Ramos (cell line): Measurements from ENCODE around the gene ILRUN.
"Not testable (repeated sequence)": the region's sequence is repeated elsewhere in the genome, so short reads cannot be mapped to it uniquely, and the experiment has no call there.

Experiments
- in situ Hi-C: fragments of 300-500 bp; cut with MboI; formaldehyde crosslinking; loops from one replicate; pipeline ENCODE4 v1.14.3; 2022; ENCODE audit warnings: low sequenced_read_pairs; ENCODE audit not compliant: unreplicated experiment

Gene ILRUN

DNA sequence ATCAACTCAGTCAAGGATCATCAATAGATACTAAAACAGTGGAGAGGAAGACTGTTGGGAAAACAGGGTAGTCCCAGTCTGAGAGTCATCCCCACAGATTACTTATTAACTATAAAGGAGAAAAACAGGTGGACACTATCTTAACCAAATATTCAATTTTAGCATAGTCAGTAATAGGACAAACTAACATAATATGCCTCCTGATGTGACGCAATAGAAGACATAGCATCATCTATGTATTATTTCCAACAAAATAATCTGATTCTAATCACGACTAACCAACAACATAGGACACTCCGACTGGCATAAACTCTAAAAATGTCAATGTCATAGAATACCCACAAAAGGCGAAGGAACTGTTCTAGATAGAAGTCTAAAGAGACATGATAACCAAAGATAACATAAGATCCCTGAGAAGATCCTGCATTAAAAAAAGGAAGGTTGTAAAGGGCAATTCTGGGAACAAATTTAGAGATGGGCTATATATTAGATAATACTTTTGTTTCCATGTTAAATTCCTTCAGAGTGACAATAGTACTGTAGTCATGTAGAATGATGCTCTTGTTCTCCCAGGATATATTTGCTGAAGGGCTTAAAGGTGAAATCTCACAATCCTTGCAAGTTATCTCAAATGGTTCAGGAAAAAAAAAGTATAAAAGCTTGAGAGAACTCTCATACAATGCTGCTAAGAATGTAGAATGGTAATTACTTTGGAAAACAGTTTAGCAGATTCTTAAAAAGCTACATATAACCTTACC is 28.9 kb downstream of the ILRUN start:
- in situ Hi-C loops: no loop called here

DNA sequence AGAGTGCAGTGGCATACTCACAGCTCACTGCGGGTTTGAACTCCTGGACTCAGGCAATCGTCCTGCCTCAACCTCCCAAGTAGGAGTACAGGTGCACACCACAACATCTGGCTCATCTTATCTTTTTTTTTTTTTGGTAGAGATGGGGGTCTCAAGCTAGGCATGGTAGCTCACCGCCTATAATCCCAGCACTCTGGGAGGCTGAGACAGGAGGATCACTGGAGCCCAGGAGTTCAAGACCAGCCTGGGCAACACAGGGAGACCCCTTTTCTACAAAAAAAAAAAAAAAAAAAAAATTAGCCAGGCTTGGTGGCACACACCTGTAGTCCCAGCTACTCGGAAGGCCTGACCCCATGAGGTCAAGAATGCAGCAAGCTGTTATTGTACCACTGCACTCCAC is 31.5 kb downstream of the ILRUN start:
- in situ Hi-C loops: no loop called here

DNA sequence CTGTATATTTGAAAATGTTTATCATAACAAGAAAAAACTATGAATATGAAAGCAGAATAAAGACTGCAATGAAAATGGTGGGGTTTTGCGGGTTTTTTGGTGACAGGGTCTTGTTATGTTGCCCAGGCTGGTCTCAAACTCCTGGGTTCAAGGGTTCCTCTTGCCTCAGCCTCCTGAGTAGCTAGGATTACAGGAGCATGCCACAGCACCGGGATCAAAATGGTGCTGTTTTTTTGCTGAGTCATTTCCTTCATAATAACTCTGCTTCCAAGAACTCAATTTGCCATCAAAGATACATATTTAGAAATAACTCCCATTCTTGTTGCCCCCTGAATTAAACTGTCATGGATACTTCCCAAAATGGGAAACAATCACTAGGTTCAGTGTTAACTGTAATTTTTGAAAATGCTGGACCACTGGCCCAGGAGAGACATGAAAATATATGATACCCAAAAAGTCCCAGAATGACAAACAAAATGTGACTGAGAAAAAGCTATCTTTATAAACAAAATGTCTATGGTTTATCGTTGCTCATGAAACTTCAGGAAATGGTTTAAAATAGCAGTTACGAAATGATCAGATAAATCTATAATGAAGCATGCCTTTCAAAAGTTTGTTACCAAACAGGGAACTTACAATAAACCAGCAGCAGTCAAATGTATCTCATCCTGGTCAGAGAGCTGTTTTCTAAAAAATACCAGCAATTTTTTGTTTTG is 32.2 kb downstream of the ILRUN start:
- in situ Hi-C loops: no loop called here

DNA sequence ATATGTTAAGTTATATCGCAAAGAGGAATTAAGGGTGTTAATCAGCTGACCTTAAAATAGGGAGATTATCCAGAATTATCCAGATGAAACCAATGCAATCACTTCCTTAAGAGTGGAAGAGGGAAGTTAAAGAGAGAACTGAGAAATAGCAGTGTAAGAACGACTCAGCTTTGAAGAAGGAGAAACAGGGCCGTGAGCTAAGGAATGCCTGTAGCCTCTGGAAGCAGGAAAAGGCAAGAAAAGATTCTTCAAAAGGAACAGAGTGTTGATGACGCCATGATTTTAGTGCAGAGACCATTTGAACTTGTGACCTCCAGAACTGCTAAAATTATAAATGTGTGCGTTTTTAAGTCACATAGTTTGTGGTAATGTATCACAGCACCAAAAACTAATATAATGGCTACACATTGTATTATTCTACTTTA is 32.7 kb downstream of the ILRUN start:
- in situ Hi-C loops: no loop called here

DNA sequence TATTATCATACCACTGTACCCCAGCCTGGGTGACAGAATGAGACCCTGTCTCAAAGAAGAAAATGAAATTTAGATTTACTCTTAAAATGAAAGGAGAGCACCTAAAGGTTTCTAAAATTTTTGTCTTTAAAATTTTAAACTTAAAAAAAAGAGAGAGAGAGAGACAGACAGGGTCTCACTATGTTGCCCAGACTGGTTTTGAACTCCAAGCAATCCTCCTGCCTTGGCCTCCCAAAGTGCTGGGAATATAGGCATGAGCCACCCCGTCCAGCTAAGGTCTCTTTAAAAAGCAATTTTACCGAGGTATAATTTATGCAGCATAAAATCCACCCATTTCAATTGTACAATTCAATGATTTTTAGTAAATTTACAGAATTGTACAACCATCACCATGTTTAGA is 33.2 kb downstream of the ILRUN start:
- in situ Hi-C loops: no loop called here

DNA sequence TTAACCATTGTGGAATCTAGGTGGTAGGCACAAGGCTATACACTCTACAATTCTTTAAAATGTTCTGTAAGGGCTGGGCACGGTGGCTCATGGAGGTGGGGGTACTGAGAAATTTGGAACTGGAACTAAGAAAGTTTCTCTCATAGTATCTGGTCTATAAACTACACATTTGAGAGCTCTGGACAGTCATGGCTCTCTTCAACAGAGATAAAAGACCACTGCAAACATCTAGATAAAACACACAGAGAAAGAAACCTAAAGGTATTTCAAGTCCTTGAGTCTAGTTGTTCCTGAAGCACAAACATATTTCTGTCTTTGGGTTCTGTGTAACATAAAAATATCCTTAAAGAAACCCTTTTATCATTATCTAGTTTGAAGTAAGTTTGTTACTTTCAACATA is 35.2 kb downstream of the ILRUN start:
- in situ Hi-C loops: no loop called here

DNA sequence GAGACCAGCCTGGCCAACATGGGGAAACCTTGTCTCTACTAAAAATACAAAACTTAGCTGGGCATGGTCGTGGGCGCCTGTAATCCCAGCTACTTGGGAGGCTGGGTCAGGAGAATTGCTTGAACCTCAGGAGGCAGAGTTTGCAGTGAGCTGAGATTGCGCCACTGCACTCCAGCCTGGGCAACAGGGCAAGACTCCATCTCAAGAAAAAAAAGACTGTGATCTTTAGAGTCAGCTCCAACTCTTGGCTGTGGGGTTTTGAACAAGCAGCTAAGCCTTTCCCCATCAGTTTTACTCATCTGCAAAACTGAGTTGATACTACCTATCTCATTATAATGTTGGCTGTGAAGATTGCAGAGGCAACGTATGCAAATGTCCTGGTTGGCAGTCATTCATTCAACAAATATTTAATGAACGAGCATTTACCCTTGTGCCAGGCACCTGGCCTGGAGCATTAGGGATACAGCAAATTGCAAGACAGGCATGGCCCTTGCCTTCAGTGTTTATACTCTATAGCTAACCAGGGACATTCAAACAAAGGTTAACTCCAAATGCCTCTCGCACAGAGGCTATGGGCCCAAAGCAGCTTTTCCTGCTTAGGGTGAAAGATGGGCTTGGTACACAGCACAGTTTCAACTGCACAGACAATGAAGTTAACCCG is 37.8 kb downstream of the ILRUN start:
- in situ Hi-C loops: no loop called here

DNA sequence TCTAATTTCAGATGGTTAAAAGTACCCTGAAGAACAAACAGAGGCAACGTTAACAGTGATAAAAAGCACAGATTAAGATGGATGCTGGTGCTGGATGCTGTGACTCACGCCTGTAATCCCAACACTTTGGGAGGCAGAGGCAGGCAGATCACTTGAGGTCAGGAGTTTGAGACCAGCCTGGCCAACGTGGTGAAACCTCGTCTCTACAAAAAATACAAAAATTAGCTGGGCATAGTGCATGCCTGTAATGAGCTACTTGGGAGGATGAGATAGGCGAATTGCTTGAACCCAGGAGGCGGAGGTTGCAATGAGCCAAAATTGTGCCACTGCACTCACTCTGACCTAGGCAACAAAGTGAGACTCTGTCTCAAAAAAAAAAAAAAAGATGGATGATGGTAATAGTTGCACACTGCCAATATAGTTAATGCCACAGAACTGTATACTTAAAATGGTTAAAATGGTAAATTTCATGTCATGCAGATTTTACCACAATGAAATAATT is 38.5 kb downstream of the ILRUN start:
- in situ Hi-C loops: not testable (repeated sequence)

DNA sequence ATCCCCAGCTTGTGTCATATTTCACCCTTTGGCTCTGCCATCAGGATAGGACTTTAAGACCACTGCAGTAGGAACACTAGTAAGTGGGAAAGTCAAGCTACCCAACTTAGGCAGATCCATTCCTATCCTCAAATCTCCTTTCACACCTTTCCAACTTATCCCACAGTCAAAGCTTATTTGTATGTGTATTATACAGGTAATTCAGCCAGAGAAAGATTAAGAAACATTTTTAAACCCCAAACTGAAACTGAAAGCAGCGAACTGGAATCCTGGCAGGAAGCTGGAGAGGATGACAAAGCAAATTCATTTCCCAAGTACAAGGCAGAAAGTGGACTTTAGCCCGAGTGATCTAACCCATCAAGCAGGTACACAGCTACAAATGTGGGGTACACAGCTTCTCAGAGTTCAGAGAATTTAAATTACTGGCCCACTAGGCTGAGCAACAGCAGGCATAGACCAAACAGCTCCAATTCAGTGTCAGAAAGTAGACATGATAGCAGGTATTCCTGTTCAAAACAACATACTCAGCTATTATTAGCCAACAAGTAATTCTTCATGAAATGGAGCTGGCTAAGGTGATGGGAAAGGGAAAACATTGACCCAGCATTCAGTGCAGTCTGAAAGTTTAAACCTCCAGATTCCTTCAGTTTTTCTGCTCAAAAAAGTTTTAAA is 39.1 kb downstream of the ILRUN start:
- in situ Hi-C loops: no loop called here

DNA sequence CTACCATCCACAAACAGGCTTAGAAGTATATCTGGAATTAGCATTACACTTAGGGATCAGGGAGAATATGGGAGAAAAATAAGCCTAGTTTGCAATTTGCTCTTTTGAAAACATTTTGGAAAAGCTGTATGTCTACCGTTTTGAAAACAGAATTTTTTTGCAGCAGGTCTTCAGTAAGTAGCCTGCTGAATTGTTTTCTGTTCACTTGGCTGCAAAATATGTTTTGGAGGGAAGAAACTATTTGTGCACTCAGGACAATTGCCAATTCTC is 39.6 kb downstream of the ILRUN start:
- in situ Hi-C loops: no loop called here

DNA sequence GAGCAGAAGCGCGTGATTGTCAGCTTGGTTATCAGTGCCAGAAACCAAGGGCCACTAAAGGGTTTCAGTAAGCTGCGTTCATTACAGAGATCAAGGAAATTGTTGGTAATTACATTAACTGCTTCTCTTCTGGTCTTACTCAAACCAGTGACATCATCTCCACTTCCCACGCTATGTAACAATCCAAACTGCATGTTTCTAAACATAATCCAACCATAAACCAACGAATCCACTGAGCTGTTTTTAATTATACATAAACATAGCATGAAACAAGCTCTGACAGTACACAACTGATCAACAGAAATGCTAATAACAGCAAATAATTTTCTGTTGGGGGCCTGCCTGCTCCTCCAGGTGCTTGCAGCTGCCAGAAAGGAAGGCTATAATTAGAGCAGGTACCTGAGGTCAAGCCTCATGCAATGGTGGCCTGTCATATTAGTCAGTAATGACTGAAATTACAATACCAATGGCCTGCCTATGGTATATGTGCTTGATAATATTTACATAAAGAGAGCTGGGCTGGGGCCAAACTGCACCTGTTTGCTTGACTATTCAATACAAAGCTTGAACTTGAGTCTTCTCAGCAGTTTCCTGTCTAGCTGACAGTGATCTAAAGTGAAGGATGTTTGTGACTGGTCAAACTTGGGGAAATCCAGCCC is 40.1 kb downstream of the ILRUN start:
- in situ Hi-C loops: no loop called here

DNA sequence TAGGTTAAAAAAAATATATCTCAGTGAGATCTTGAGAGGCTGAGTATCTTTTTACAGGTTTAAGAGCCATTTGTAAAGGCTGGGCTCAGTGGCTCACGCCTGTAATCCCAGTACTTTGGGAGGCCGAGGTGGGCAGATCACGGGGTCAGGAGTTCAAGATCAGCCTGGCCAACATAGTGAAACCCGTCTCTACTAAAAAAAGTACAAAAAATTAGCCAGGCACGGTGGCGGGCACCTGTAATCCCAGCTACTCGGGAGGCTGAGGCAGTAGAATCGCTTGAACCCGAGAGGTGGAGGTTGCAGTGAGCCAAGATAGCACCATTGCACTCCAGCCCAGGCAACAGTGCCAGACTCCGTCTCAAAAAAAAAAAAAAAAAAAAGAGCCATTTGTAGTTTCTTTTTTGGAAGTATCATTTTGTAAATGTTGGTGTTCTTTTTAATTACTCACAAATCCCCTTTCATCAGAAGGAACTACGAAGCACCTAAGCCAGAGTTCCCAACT is 40.6 kb downstream of the ILRUN start:
- in situ Hi-C loops: not testable (repeated sequence)

DNA sequence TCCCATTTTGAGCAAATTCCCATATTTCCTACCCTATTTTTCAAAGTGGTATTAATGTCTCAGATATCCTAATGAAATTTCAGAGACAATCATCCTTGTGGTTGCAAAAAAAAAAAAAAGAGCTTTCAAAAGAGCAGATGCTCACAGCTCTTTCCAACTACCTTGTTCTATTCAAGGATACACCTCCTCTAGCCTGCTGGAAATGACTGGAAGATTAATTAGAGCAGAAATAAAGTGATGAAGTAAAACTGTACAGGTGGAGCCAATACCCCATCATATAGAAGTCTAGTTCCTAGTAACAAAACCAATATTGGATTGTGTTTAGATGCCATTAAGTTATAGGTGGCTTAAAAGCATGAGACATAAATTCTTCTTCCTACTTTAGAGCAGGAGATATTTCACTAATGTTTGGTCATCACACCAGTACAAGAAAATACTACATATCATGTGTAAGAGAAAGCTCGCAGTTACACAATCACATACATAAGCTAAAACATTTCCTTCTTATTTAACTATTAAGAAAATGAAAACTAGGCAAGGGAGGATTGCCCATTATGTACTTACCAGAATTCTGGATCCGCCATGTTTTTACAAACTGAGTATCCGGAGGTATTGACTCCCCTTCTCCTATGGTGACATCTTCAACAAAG is 42.4 kb downstream of the ILRUN start:
- in situ Hi-C loops: no loop called here

DNA sequence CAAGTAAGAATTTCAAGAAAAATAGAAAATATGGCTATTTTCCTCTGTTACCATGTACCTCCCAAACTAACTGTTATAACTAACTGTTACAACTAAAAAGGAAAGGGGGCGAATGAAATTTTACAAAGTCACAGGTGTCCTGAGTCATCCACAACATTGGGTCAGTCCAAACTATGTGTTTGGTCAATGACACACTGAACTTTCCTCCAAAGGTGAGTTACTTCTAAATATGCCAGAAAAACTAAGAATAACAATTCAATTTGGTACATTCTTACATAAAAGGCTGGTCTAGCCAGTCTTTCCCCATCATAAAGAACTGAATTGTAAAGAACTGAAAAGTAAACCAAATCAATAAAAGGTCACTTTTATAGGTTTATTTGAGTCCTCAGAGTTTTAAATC is 44.3 kb downstream of the ILRUN start:
- in situ Hi-C loops: no loop called here

DNA sequence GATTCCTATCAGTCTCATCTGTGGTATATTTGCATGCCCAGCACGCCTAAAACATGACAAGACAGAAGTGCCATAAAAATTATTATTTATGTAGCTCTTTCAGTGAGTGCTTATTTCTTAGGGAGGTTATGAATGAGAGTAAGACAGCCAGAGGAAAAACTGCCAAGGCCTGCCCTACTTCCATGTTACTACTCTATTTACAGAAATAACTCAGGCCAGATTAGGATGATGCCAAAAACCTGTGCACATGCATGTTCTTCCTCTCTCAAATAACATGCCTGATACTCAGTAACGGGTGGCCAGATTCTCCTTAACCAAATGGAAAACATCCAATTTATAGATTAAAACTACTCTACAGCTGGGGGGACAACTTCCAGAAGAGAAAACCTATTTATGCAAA is 45.7 kb downstream of the ILRUN start:
- in situ Hi-C loops: no loop called here

DNA sequence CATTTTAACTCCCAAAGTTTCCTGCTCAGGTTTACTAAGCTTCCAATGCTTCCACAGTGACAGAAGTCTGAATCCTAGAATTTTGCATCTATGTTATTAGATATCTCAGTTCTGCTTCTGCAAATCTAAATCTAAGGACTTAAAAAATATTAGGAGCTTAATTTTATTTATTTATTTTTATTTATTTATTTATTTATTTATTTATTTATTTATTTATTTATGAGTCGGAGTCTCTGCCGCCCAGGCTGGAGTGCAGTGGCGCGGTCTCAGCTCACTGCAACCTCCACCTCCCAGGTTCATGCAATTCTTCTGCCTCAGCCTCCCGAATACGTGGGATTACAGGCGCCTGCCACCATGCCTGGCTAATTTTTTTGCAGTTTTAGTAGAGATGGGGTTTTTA is 46.3 kb downstream of the ILRUN start:
- in situ Hi-C loops: not testable (repeated sequence)

DNA sequence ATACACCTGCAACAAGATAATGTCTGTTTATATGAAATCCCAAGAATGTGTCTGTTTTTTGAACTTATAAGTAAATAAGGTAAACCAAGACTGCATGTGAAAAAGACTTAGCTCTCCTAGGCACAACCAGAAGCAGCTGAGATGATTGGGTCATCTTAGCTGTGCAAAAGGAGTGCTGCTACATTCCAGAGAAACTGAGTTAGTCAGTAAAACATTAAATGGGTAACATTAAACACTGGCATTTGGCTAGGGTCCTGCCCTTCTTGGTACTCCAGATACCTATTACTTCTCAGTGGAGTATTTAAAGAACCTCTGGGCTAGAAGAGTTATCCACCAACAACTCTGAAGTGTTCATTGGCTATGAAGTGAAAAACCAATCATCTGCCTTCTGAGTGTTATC is 47.8 kb downstream of the ILRUN start:
- in situ Hi-C loops: no loop called here
